H54 (cell line): ENCODE results near the gene KLF3.
A peak's percentile ranks its signal among the peaks of the same experiment; 100 is the strongest.

Experiments
- DNase-seq: peaks from one replicate; pipeline ENCODE4 v3.0.0; 2011; ENCODE audit warnings: low spot score, mixed read lengths; ENCODE audit not compliant: insufficient read length
- FAIRE-seq: peaks from 3 replicates; lab custom pipeline; 2011; peaks lifted over from hg19 to GRCh38; lab: Jason Lieb, UNC
- POLR2A ChIP-seq: IDR thresholded peaks from 2 replicates; pipeline ENCODE4 v1.6.1; 2011; ENCODE audit warnings: low read depth, mild to moderate bottlenecking, low read length

Gene KLF3

GRCh38 chr4:38673130-38673978 is 9.4 kb downstream of the KLF3 start:
- DNase-seq = no peak
- peak; percentile 20 for FAIRE-seq
- no peak for TF ChIP-seq POLR2A

- FAIRE-seq (no peak), DNase-seq (no peak)
- TF ChIP-seq POLR2A = no peak
Observed at GRCh38 chr4:38674258-38675144, 10.5 kb downstream of the KLF3 start.

- no peak for TF ChIP-seq POLR2A
- DNase-seq (no peak), FAIRE-seq (no peak)
Observed at GRCh38 chr4:38675146-38676121, 11.4 kb downstream of the KLF3 start.

GRCh38 chr4:38676986-38677385 is 13.0 kb downstream of the KLF3 start:
- TF ChIP-seq POLR2A = no peak
- DNase-seq = no peak
- FAIRE-seq = no peak

GRCh38 chr4:38677441-38677840 is 13.4 kb downstream of the KLF3 start:
- no peak for TF ChIP-seq POLR2A
- FAIRE-seq = no peak
- no peak for DNase-seq

- no peak for DNase-seq
- TF ChIP-seq POLR2A = no peak
- FAIRE-seq = peak; percentile 53
Observed at GRCh38 chr4:38678078-38678477, 14.1 kb downstream of the KLF3 start.

GRCh38 chr4:38679921-38680320 is 15.9 kb downstream of the KLF3 start:
- DNase-seq (no peak), FAIRE-seq (no peak)
- no peak for TF ChIP-seq POLR2A

- DNase-seq = no peak
- no peak for TF ChIP-seq POLR2A
- FAIRE-seq = no peak
Observed at GRCh38 chr4:38681281-38681991, 17.4 kb downstream of the KLF3 start.

GRCh38 chr4:38682336-38682735 is 18.3 kb downstream of the KLF3 start:
- FAIRE-seq = no peak

GRCh38 chr4:38683276-38683675 is 19.3 kb downstream of the KLF3 start:
- DNase-seq (no peak), FAIRE-seq (no peak)
- TF ChIP-seq POLR2A = no peak

More at GRCh38 chr4:38682336-38682735, 18.3 kb downstream of the KLF3 start:
- TF ChIP-seq POLR2A = no peak
- no peak for DNase-seq

- FAIRE-seq = no peak
- no peak for TF ChIP-seq POLR2A
- no peak for DNase-seq
Observed at GRCh38 chr4:38684271-38684670, 20.3 kb downstream of the KLF3 start.

- no peak for DNase-seq
- no peak for TF ChIP-seq POLR2A
- FAIRE-seq = no peak
Observed at GRCh38 chr4:38684951-38685844, 21.2 kb downstream of the KLF3 start.

GRCh38 chr4:38686682-38687081 is 22.7 kb downstream of the KLF3 start:
- FAIRE-seq (no peak), DNase-seq (no peak)
- no peak for TF ChIP-seq POLR2A
